ENCODE data around the gene SLC22A16.
A peak's percentile ranks its signal among the peaks of the same experiment; 100 is the strongest.

SLC22A16 gene

DNA sequence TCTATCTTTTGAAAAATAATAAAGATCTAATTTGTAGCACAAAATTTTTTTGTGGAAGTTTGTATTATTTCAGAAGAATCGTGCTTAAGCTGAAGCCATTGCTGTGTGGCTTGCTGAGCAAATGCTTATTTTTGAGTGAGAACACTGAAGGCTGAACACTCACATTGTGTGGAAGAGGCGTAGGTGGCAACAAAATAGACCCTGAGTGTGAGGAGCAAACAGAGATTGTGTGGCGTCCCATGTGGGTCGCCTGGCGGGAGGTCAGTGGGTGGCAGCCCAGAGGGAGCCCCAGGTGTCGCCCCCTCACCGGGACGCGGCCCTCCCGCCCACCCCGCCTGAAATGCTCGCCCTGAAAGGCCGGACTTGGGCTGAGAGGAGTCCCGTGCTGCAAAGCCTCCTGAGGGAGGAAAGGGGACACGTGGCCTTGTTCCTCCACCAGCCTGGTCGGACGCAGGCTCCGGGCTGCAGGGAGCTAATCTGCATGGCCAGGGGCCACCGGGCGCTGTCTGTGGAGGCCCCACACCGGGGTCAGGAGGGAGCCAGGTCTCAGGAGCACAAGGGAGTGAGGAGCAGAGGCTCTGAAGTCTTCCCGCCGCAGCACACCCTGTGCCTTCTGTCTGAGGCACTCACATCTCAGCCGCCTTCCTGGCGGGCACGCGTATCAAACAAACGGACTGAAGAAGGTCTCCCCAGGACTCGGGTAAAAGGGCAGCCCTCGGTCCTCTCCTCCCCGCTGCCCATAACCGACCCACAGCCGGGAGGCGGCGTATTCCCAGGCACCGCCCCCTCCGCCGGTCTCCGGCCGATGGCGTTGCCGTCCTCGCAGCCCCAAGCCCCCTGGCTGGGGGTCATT, 77.0 kb downstream of the SLC22A16 start:
- DNase-seq, result no peak

DNA sequence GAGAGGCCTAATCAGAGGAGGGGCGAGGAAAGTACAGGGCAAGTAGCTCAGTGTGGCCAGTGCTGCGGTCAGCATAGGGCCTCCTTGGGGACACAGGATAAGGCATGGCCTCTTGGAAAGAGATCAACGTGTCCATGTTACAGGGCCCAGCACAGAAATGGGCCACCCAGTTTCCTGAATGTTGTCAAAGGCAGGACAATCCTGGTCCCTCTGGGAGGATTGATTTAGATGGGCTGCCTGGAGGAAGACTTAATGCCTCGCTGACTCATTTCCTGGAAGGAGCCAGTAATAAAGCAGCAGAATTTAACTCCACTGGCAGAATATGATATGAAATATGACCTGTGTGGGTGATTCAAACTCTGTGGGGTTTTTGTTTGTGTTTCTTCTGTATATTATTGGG, 77.6 kb downstream of the SLC22A16 start:
- DNase-seq, result peak; percentile 73

DNA sequence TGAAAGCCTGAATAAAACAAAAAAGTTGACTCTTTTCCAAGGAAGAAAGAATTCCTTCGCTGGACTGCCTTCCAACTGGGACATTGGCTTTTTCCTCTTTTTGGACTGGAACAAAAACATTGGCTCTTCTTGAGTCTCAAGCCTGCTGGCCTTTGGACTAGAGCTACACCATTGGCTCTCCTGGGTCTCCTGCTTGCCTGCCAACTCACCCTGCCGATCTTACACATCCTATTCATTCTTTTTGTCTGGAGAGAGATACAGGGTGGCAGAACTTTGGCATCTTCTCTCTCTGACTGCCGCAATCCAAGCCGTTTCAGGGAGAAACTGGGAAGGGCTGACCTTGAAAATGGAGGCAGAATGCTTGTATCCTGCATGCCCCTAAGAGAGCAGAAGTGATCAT, 81.2 kb downstream of the SLC22A16 start:
- no peak for DNase-seq

DNA sequence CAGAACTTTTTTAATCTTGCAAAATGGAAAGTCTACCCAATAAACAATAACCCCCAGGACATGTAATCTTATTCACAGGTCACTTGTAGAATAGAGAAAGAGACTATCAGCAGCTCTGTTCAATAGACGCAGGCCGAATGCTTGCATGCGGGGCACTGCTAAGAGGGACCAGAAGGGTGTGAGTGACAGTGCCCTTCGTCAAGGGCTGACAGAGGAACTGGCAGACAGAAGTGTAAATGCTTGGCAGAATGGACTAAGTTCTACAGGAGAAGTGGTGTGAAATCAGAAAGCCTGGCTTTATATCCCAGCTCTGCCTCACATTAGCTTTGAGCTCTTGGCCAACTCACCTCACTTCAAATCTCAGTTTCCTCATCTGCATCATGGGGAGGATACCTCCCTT, 82.0 kb downstream of the SLC22A16 start:
- no peak for DNase-seq

DNA sequence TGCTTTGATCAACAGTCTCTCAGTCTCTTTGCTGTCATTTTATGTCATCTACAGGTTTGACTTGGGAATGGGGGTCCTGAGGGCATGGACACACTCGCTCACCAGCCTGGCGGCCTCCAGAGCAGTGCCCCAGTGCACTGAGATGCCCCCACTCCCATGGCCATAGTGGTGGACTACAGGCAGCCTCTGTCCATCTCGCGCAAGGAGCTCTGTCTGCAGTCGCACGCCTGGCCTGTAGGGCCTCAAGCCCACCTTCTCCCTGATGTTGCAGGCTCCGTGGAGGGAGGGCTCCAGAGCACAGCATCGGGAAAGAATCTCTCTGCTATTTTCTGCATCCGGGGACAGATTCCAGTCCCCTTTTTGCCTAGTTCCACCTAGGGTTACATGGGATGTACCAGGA, 83.7 kb downstream of the SLC22A16 start:
- DNase-seq, result no peak

DNA sequence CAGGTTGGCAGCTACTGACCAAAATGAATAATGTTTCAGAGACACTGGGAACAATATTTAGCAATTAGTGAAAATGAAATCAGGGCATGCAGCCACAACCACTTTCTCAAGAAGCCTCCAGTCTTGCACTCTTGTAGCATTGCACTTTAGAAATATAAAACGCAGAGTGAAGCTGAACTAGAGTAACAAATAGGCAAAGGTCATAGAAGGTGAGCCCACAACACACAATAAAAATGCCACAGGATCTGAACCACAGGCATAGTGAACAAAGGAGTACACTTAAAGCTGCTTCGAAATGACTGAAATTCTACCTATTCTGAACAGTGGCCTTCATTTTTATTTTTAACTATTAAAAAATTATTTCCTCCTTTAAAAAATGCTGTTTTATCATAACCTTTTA, 86.0 kb downstream of the SLC22A16 start:
- DNase-seq, result no peak

DNA sequence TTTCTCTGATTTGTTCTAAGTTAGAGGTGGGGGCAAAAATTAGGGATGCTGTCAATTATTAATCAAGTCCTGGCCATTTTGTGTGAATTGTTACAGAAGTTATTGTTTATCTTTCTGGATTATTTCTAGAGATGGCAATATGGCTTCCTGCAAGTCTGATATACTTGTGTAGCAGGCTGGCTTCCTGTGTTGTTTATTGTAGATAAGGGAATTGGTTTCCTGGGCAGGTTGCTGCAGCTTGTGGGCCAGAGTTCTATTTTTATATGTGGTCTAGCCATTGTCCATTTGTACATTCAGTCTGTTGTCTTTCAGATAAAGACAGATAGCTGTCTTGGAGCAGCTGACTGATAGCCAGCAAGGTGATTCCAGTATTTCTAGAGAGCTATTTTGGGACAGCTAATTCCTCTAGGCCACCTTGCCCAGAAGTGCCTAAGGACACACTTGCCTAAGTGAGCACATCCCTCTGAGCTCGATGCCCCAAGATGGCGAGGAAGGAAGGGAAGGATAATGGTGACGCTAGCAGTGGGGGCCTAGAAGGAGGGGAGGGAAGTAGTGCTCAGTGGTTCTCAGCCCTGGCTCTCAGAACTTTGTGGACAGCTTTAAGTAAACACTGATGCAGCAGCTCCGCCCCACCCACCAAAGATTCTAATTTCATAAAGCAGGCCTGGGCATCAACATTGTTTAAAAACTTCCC, 86.6 kb downstream of the SLC22A16 start:
- no peak for DNase-seq

DNA sequence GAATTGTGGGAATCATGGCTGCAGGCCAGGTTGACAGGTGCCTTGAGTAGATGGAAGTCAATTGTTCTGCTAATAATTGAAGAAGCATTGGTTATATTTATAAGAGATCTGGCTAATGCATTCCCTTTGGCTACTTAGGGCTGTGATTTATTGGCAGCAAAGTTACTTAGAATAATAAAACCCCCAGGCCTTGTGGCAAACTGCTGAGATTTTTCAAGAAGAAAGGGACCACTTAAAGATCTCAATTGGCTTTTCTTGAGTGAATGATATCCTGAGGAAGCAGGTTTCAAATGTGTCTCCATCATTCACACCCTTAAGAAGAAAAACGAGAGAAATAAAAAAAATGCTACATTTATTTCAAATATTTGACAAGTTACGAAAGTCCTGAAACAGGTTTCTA, 88.4 kb downstream of the SLC22A16 start:
- DNase-seq, result no peak

DNA sequence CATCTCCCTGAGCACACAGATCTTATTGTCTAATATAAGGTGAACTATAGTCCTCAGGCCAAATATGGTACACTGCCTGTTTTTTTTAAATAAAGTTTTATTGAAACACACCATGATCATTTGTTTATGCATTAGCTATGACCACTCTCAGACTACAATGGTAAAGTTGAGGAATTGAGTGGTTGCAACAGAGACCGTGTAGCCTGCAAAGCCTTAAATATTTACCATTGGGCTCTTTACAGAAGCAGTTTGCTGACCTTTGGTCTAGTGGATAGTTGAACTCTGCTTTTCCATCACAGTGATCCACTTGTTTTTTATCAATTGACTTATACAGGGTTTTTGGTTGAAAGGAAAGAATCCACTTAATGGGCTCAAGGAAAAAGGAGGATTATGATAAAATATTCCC, 91.0 kb downstream of the SLC22A16 start:
- DNase-seq, result no peak

DNA sequence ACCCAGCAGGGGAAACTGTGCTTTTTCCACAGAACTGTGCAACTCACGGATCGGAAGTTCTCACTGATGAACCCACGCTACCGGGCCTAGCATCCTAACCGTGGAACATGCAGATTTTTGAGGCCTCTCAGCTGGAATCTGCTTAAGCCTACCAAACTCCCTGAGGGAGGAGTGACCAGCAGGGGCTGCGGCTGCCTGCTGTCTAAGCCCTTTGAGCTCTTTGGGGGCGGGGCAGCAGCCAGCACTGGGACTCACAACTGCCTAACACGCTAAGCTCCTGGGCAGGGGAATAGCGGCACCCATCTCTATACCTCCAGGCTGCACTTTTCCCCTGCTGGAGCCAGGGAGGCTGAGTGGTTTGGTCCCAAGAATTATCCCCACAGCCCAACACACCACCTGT, 97.9 kb downstream of the SLC22A16 start:
- no peak for DNase-seq

Measured in MV-4-11 (cell line).